IMR-90 (cell line): ENCODE data around the gene CSNK1G2.

Experiments used
- POLR2A ChIP-seq: IDR thresholded peaks from 2 replicates; pipeline ENCODE4 v1.6.1; 2012; ENCODE audit warnings: mild to moderate bottlenecking, low read depth, low read length
- RAD21 ChIP-seq: IDR thresholded peaks from 2 replicates; pipeline ENCODE4 v1.6.1; 2012; ENCODE audit warnings: low read length, improper control_type of control experiment
- TF ChIP-seq, protein P1 (sequence below): conservative IDR thresholded peaks from 2 replicates; pipeline ENCODE4 v1.5.1; 2012; ENCODE audit warnings: mild to moderate bottlenecking, low read depth, low read length, improper control_type of control experiment

DNA sequence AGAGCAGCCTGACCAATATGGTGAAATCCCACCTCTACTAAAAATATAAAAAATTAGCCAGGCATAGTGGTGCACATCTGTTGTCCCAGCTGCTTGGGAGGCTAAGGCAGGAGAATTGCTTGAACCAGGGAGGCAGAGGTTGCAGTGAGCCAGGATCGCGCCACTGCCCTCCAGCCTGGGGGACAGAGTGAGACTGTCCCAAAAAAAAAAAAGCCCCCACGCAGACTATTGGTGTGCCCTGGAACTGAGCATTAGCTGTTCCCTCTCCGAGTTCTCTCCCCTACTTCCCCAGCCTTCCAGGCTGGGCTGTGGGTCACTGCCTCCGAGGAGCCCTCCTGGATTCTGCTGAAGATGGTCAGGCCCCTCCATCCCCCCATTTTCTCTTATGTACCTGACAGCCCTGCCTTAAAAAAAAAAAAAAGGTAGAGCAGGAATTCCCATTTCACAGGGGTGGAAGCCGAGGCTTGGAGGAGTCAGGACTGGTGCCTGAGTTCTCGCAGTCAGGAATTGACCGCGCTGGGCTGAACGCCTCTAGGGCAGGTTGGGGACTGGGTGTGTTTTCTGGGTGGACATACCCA is 33.9 kb upstream of the CSNK1G2 start:
- no peak for TF ChIP-seq RAD21
- TF ChIP-seq, protein P1, sequence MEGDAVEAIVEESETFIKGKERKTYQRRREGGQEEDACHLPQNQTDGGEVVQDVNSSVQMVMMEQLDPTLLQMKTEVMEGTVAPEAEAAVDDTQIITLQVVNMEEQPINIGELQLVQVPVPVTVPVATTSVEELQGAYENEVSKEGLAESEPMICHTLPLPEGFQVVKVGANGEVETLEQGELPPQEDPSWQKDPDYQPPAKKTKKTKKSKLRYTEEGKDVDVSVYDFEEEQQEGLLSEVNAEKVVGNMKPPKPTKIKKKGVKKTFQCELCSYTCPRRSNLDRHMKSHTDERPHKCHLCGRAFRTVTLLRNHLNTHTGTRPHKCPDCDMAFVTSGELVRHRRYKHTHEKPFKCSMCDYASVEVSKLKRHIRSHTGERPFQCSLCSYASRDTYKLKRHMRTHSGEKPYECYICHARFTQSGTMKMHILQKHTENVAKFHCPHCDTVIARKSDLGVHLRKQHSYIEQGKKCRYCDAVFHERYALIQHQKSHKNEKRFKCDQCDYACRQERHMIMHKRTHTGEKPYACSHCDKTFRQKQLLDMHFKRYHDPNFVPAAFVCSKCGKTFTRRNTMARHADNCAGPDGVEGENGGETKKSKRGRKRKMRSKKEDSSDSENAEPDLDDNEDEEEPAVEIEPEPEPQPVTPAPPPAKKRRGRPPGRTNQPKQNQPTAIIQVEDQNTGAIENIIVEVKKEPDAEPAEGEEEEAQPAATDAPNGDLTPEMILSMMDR: no peak
- TF ChIP-seq POLR2A: no peak
